GM12864 (cell line): Measurements from ENCODE around the gene RASGEF1B.

Source experiments
- DNase-seq: peaks from one replicate; pipeline ENCODE4 v3.0.0-alpha.2; 2011; ENCODE audit warnings: low read depth
- H3K4me3 ChIP-seq: 2 replicates; pipeline ENCODE4 v1.5.1; 2011; ENCODE audit warnings: mild to moderate bottlenecking, low read depth, low read length, control low read depth
- TF ChIP-seq, protein P1 (sequence below): IDR thresholded peaks from 2 replicates; pipeline ENCODE4 v1.5.1; 2011; ENCODE audit warnings: low read depth, mild to moderate bottlenecking, moderate library complexity, low read length, control low read depth, inconsistent platforms; ENCODE audit errors: missing control alignments

The RASGEF1B gene

GRCh38 chr4:81404294-81404693 lies 67.4 kb downstream of the RASGEF1B start:
- TF ChIP-seq, protein P1, sequence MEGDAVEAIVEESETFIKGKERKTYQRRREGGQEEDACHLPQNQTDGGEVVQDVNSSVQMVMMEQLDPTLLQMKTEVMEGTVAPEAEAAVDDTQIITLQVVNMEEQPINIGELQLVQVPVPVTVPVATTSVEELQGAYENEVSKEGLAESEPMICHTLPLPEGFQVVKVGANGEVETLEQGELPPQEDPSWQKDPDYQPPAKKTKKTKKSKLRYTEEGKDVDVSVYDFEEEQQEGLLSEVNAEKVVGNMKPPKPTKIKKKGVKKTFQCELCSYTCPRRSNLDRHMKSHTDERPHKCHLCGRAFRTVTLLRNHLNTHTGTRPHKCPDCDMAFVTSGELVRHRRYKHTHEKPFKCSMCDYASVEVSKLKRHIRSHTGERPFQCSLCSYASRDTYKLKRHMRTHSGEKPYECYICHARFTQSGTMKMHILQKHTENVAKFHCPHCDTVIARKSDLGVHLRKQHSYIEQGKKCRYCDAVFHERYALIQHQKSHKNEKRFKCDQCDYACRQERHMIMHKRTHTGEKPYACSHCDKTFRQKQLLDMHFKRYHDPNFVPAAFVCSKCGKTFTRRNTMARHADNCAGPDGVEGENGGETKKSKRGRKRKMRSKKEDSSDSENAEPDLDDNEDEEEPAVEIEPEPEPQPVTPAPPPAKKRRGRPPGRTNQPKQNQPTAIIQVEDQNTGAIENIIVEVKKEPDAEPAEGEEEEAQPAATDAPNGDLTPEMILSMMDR: no peak
- no peak for DNase-seq
- H3K4me3 ChIP-seq: no peak overlapping the region

- no peak overlapping the region for H3K4me3 ChIP-seq
- DNase-seq: no peak
- TF ChIP-seq, protein P1: no peak
Measured at GRCh38 chr4:81399306-81400086, 72.2 kb downstream of the RASGEF1B start.

GRCh38 chr4:81398379-81398778 lies 73.3 kb downstream of the RASGEF1B start:
- H3K4me3 ChIP-seq: no peak overlapping the region
- TF ChIP-seq, protein P1: no peak
- no peak for DNase-seq

- no peak for DNase-seq
- TF ChIP-seq, protein P1: no peak
- no peak overlapping the region for H3K4me3 ChIP-seq
Measured at GRCh38 chr4:81397635-81398034, 74.1 kb downstream of the RASGEF1B start.

DNA sequence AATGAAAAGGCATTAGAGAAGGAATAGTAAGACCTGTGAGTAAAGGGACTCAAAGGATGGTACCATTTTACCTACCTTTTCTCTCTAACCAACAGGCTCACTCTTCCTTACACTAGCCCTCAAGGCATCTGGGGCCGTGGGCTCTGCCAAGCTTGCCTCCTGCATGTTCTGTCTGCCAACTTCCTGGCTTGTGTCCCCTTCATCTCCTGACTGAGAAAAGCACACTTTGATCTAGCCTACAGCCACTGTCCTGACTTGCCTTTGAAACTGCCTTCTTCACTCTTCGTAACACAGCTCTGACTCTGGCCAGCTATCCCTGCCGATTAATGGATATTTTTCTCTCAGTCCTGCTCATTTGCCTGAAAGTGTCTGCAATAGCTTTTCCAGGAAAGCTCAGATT lies 76.5 kb downstream of the RASGEF1B start:
- no peak overlapping the region for H3K4me3 ChIP-seq
- TF ChIP-seq, protein P1: no peak
- DNase-seq: no peak

DNA sequence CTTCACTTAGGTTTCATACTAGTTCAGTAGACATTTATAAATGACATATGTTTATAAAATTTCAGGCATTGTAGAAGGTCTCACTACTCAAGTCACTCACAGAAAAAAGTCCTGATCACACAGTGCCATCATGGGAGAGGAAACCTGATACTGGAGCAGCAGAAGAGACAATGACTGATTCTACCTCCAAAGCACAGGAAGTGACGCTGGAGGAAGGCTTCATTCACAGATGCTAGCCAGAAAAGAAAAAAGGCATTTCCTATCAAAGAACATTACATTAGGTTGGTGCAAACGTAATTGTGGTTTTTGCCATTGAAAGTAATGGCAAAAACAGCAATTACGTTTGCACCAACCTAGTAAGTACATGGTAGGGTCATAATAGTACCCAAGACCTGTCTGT lies 79.5 kb downstream of the RASGEF1B start:
- DNase-seq: no peak
- TF ChIP-seq, protein P1: no peak
- no peak overlapping the region for H3K4me3 ChIP-seq

GRCh38 chr4:81389720-81390119 lies 82.0 kb downstream of the RASGEF1B start:
- H3K4me3 ChIP-seq: no peak overlapping the region
- no peak for DNase-seq
- TF ChIP-seq, protein P1: no peak
